ENCODE data around the gene A3GALT2.
A peak's percentile ranks its signal among the peaks of the same experiment; 100 is the strongest.
"Not testable (repeated sequence)": the region's sequence is repeated elsewhere in the genome, so short reads cannot be mapped to it uniquely, and the experiment has no call there.

Gene A3GALT2

DNA sequence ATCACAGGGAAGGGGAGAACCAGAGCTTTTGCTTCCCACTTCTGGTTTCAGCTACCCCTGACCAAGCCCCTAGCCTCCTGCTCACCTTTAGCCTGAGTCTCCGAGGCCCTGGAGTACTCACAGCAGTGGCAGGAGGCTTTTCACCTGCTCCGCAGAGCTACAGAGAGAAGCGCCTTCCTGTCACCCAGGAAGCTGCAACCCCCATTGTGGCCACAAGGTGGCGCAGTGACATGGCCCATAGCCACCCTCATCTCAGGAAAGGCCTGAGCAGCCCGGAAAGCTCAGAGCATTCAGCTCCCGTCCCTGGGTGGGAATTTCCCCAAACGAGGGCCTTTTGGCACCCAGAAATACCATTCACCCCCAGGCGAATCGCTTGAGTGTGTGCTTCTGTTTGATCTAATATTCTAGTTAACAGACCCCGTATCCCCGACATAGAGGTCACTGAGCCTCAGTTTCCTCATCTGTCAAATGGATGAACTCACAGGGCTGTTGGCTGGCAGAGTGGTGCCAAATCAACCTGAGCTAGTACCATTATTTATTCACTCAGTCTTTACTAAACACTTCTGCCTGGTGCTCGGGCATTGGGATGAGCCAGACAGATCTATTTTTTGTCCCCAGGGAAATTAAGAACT, 25.3 kb downstream of the A3GALT2 start:
- DNase-seq (ENCODE audit: low read depth, low spot score), result no peak
- H3K4me3 ChIP-seq (ENCODE audit: low read depth, low read length), result no peak overlapping the region
- ChIA-PET CTCF (interaction anchor here (0.6 to 12.1 kb wide), 84 partner anchors 9 to 318 kb away, joined by 3 to 436 read pairs (median 5); partner anchors contain the start of genes A3GALT2 and ZSCAN20), POLR2A (no interaction called here)
- TF ChIP-seq, protein P1, sequence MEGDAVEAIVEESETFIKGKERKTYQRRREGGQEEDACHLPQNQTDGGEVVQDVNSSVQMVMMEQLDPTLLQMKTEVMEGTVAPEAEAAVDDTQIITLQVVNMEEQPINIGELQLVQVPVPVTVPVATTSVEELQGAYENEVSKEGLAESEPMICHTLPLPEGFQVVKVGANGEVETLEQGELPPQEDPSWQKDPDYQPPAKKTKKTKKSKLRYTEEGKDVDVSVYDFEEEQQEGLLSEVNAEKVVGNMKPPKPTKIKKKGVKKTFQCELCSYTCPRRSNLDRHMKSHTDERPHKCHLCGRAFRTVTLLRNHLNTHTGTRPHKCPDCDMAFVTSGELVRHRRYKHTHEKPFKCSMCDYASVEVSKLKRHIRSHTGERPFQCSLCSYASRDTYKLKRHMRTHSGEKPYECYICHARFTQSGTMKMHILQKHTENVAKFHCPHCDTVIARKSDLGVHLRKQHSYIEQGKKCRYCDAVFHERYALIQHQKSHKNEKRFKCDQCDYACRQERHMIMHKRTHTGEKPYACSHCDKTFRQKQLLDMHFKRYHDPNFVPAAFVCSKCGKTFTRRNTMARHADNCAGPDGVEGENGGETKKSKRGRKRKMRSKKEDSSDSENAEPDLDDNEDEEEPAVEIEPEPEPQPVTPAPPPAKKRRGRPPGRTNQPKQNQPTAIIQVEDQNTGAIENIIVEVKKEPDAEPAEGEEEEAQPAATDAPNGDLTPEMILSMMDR (IDR thresholded peaks at IDR 0.05; ENCODE audit: insufficient read depth, low read length, missing control alignments), result peak; percentile 94

DNA sequence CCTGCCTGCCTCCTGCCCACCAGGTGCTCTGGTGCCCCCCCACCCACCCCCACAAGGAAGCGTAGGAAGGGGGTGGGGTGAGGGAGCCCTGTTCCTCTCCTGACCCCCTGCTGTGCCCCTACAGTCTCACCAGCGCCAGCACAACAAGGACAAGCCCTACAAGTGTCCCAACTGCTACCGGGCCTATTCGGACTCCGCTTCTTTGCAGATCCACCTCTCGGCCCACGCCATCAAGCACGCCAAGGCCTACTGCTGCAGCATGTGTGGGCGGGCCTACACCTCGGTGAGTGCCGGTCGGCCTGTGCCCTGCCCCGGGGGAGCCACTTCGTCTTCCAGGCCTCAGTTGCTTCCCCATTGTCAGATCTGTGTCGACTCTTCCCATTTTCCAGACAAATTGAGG, 25.9 kb downstream of the A3GALT2 start:
- ChIA-PET CTCF (interaction anchor here (0.6 to 12.1 kb wide), 72 partner anchors 8 to 319 kb away, joined by 3 to 436 read pairs (median 5); partner anchors contain the start of genes A3GALT2 and ZSCAN20), POLR2A (no interaction called here)
- TF ChIP-seq, protein P1 (IDR thresholded peaks at IDR 0.05; ENCODE audit: insufficient read depth, low read length, missing control alignments), result no peak
- no peak overlapping the region for H3K4me3 ChIP-seq (ENCODE audit: low read depth, low read length)
- DNase-seq (ENCODE audit: low read depth, low spot score), result no peak

DNA sequence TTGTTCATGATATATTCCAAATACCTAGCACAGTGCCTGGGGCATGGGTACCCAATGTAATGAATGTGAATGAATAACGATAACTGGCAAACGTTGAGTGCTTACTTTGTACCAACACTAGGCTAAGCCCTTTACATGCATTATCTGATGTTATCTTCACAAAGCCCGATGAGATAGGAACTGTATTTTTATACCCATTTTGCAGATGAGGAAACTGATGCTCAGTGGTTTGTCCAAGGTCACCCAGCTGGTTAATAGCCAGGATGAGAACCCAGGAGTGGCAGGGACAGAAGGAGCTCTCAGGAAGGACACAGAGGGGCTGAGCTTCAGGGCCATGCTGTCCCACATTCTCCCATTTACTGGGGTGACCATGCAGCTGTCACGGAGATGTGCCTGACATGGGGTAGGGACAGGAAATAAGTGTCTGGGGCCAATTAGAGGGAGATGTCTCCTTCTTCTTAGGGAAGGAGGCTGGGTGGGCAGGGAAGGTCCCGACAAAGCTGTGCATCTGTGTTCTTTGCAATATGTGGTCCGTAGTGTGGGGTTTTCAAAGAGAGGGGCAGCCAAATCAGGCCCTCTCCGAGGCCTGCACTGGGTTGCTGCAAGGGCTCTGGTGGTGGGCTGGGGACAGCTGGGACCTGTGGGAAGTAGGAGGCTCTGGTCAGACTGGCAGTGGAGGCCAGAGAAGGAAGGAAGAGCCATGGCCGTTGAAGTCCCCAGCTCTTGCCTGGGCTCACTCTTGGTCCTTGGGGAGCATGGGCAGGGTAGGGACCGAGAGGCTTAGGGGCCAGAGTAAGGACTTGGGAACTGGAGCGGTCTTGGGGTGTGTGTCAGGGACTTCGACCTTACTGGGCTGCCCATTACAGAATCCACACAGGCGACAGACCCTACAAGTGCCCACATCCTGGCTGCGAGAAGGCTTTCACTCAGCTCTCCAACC, 26.6 kb downstream of the A3GALT2 start:
- no peak overlapping the region for H3K4me3 ChIP-seq (ENCODE audit: low read depth, low read length)
- ChIA-PET POLR2A (no interaction called here), CTCF (interaction anchor here (0.6 to 12.1 kb wide), 46 partner anchors 10 to 319 kb away, joined by 3 to 436 read pairs (median 5); partner anchors contain the start of genes A3GALT2 and ZSCAN20)
- DNase-seq (ENCODE audit: low read depth, low spot score), result no peak
- TF ChIP-seq, protein P1 (IDR thresholded peaks at IDR 0.05; ENCODE audit: insufficient read depth, low read length, missing control alignments), result no peak

DNA sequence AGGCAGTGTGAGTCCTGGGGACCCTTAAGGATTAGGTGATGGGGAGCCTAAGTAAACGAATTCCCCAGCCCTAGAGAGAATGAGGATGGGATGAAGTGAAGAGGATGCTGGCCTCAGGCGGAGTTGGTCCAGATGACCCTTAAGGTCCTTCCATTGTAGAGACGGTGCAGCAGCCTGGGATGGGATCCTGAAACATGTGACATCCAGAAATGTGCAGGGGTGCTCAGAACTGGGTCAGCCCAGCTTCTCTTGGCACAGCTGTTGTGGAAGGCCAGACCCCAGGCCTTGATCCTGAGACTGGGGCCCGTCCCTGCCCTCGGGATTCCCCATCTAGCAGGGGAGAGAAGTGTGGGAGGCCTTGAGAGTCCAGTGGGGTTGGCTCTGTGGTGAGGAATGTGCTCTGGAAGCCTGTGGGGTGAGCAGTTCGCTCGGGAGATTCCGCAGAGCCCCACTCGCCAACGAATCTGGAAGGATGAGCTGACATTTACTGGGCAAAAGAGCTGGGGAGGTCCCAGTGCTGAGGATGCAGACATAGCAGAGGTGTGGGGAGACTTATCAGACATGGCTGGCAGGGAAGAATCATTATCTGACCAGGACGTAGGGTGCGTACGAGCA, 28.1 kb downstream of the A3GALT2 start:
- ChIA-PET CTCF (interaction anchor here (0.7 to 12.1 kb wide), 10 partner anchors 8 to 177 kb away, joined by 3 to 436 read pairs (median 4); partner anchors contain the start of gene ZSCAN20), POLR2A (no interaction called here)
- no peak for DNase-seq (ENCODE audit: low read depth, low spot score)

DNA sequence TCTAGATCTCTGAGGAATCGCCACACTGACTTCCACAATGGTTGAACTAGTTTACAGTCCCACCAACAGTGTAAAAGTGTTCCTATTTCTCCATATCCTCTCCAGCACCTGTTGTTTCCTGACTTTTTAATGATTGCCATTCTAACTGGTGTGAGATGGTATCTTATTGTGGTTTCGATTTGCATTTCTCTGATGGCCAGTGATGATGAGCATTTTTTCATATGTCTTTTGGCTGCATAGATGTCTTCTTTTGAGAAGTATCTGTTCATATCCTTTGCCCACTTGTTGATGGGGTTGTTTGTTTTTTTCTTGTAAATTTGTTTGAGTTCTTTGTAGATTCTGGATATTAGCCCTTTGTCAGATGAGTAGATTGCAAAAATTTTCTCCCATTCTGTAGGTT, 30.3 kb downstream of the A3GALT2 start:
- POLR2A ChIA-PET; H3K4me3 ChIP-seq (ENCODE audit: low read depth, low read length); CTCF ChIA-PET; DNase-seq (ENCODE audit: low read depth, low spot score): not testable (repeated sequence)

More for the DNA sequence above, 28.1 kb downstream of the A3GALT2 start:
- H3K4me3 ChIP-seq (ENCODE audit: low read depth, low read length), result no peak overlapping the region
- TF ChIP-seq, protein P1 (IDR thresholded peaks at IDR 0.05; ENCODE audit: insufficient read depth, low read length, missing control alignments), result no peak

DNA sequence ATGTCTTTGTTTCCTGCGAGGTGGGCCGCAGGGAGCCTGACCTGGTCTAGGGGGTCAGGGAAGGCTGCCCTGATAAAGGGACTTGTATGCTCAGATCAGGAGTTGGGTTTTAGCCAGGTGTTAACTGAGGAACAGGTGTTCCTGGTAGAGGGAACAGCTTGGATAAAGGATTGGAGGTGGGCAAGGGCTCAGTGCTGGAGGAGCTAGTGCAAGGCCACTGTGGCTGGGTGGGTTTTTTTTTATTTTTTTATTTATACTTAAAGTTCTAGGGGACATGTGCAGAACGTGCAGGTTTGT, 31.1 kb downstream of the A3GALT2 start:
- ChIA-PET CTCF (interaction anchor here (0.6 to 1.9 kb wide), 2 partner anchors 8 to 10 kb away, joined by 3 to 13 read pairs; no protein-coding TSS in a partner anchor), POLR2A (no interaction called here)
- DNase-seq (ENCODE audit: low read depth, low spot score), result no peak
- H3K4me3 ChIP-seq (ENCODE audit: low read depth, low read length), result no peak overlapping the region
- TF ChIP-seq, protein P1 (IDR thresholded peaks at IDR 0.05; ENCODE audit: insufficient read depth, low read length, missing control alignments), result no peak
